A549 treated with AZD9567 at 1 μM for 4 hours (cell line): ENCODE measurements around the gene PCID2. TPM values are rescaled to one million over a fixed set of nuclear protein-coding genes. Genes with fewer than 3 reads are reported as not detected.

Experiments
- total RNA-seq: library from RNA; stranded (reverse); fragments of 200-300 nt; extraction: Qiagen RNA extraction; gene quantifications from 5 replicates; pipeline ENCODE4 v1.2.3, GENCODE V29; 2022; ENCODE audit not compliant: insufficient read depth

PCID2 gene
- 40.5 to 49.6 TPM (median 41.8 TPM) in 5 replicates for total RNA-seq

GRCh38 chr13:113208421-113209335 is at the start of gene PCID2:
Gene PCID2, minus strand, starts transcription at chr13:113208669. Its CDS starts 35 bp downstream, at chr13:113208634.

GRCh38 chr13:113209336-113209758 is 878 bp upstream of the PCID2 start, which contains the start of gene CUL4A:
Gene CUL4A, plus strand, starts transcription at chr13:113209613. Its CDS starts 15 bp downstream, at chr13:113209628.

GRCh38 chr13:113157929-113158747 is 50.3 kb downstream of the PCID2 start, which contains the start of gene PROZ:
Gene PROZ, plus strand, starts transcription at chr13:113158648. Its CDS starts 13 bp downstream, at chr13:113158661.

Other genes with a start within 250 kb of the PCID2 start
- gene MCF2L, start 239.5 kb downstream of the PCID2 start, total RNA-seq: 0.21 to 0.38 TPM (median 0.32 TPM) in 4 of 5 replicates, not detected in the other
- gene F7, start 102.9 kb downstream of the PCID2 start, total RNA-seq: 0.04 to 0.12 TPM (median 0.09 TPM) in 4 of 5 replicates, not detected in the other
- 0.05 to 0.07 TPM (median 0.07 TPM) in 3 of 5 replicates, not detected in the others for gene F10, start 85.9 kb downstream of the PCID2 start, total RNA-seq
- not detected in 5 replicates for gene PROZ, start 50.0 kb downstream of the PCID2 start, total RNA-seq
- 47.6 to 56.8 TPM (median 52.9 TPM) in 5 replicates for gene CUL4A, start 944 bp upstream of the PCID2 start, total RNA-seq
- gene LAMP1, start 88.6 kb upstream of the PCID2 start, total RNA-seq: 70.4 to 91.9 TPM (median 90.4 TPM) in 5 replicates
- gene GRTP1, start 155.5 kb upstream of the PCID2 start, total RNA-seq: 1.6 to 2.5 TPM (median 1.8 TPM) in 5 replicates
- 12.0 to 18.8 TPM (median 13.5 TPM) in 5 replicates for gene ADPRHL1, start 244.8 kb upstream of the PCID2 start, total RNA-seq